ENCODE data around the gene SLC30A2. TPM values are rescaled to one million over a fixed set of nuclear protein-coding genes. Genes with fewer than 3 reads are reported as not detected.

SLC30A2 gene
- total RNA-seq, 3 donors from 2014 or later, result 0.16 to 1.3 (median 0.33) TPM

- intact Hi-C loops (cut with DNase I; ENCODE audit: low total_unique reads), result no loop called here
- no peak for TF ChIP-seq POLR2A (IDR thresholded peaks at IDR 0.05)
- TF ChIP-seq, protein P1, sequence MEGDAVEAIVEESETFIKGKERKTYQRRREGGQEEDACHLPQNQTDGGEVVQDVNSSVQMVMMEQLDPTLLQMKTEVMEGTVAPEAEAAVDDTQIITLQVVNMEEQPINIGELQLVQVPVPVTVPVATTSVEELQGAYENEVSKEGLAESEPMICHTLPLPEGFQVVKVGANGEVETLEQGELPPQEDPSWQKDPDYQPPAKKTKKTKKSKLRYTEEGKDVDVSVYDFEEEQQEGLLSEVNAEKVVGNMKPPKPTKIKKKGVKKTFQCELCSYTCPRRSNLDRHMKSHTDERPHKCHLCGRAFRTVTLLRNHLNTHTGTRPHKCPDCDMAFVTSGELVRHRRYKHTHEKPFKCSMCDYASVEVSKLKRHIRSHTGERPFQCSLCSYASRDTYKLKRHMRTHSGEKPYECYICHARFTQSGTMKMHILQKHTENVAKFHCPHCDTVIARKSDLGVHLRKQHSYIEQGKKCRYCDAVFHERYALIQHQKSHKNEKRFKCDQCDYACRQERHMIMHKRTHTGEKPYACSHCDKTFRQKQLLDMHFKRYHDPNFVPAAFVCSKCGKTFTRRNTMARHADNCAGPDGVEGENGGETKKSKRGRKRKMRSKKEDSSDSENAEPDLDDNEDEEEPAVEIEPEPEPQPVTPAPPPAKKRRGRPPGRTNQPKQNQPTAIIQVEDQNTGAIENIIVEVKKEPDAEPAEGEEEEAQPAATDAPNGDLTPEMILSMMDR (IDR thresholded peaks at IDR 0.05), result no peak
- TF ChIP-seq POLR2AphosphoS5 (IDR thresholded peaks at IDR 0.05), result no peak
- DNase-seq (ENCODE audit: low spot score in 2 of 2), result no peak
- H3K9me3 ChIP-seq, result no peaks in the 10 kb centered on the region
- no peak overlapping the region for H3K4me3 ChIP-seq
- H3K27ac ChIP-seq, result no peak overlapping the region
- H3K4me1 ChIP-seq, result no peaks in the 10 kb centered on the region
- no peaks in the 10 kb centered on the region for H3K27me3 ChIP-seq
- no peaks in the 10 kb centered on the region for H3K36me3 ChIP-seq
Measured at GRCh38 chr1:26027716-26028489, 18.0 kb downstream of the SLC30A2 start.

DNA sequence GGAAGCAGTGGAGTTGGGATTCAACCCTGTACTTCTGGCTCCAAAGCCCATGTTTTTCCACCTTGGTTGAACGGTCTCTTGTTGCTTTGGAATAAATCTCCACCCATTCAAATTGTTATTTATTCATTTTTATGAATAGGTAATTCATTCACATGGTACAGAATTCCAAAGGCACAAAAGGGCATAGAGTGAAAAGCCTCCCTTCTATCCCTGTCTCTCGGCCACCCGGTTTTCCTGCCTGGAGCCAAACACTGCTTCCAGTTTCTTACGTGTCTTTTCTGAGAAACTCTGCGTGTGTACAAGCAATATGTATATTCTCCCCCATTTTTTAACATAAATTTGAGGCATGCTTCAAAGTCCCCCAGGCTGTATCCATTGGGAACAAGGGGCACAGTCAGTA is 20.4 kb downstream of the SLC30A2 start:
- H3K4me1 ChIP-seq, result peaks cover 0 to 9% of the 10 kb centered on the region in 2 donors
- intact Hi-C loops (cut with DNase I; ENCODE audit: low total_unique reads), result no loop called here
- DNase-seq (ENCODE audit: low spot score in 2 of 2), result no peak
- H3K36me3 ChIP-seq, result no peaks in the 10 kb centered on the region
- H3K9me3 ChIP-seq, result no peaks in the 10 kb centered on the region
- H3K27me3 ChIP-seq, result no peaks in the 10 kb centered on the region
- no peak overlapping the region for H3K4me3 ChIP-seq
- TF ChIP-seq POLR2A (IDR thresholded peaks at IDR 0.05) (no peak), POLR2AphosphoS5 (IDR thresholded peaks at IDR 0.05) (no peak)
- TF ChIP-seq, protein P1 (IDR thresholded peaks at IDR 0.05), result no peak
- H3K27ac ChIP-seq, result no peak overlapping the region

GRCh38 chr1:26025060-26025459 is 20.9 kb downstream of the SLC30A2 start:
- no peak for TF ChIP-seq POLR2A (IDR thresholded peaks at IDR 0.05)
- TF ChIP-seq POLR2AphosphoS5 (IDR thresholded peaks at IDR 0.05), result no peak
- TF ChIP-seq, protein P1 (IDR thresholded peaks at IDR 0.05), result no peak
- intact Hi-C loops (cut with DNase I; ENCODE audit: low total_unique reads), result no loop called here

DNA sequence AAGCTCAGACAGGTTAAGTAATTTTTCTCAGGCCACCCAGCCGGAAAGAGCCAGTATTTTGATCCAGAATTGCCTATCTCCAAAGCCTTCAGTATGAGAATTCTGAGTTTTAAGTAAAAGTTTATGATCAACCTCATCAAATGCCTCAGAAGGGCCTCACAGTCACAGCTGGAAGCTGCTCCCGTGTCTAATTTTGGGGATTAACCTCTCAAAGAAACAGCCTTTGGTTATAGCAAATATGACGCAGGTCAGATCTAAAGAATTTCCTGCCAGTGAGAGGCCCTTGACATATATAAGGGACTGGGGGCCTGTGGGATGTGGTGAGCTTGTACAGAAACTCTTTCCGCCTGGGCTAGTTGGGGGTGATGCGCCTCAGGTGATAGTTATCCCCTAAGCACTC is 22.1 kb downstream of the SLC30A2 start:
- Histone ChIP-seq H3K27ac (no peak overlapping the region), H3K4me1 (peaks cover 0 to 9% of the 10 kb centered on the region in 2 donors), H3K9me3 (no peaks in the 10 kb centered on the region), H3K27me3 (no peaks in the 10 kb centered on the region), H3K36me3 (no peaks in the 10 kb centered on the region), H3K4me3 (no peak overlapping the region)
- DNase-seq (ENCODE audit: low spot score in 2 of 2), result no peak
- intact Hi-C loops (cut with DNase I; ENCODE audit: low total_unique reads), result no loop called here
- TF ChIP-seq, protein P1 (IDR thresholded peaks at IDR 0.05), result no peak
- no peak for TF ChIP-seq POLR2A (IDR thresholded peaks at IDR 0.05)

More at GRCh38 chr1:26025060-26025459, 20.9 kb downstream of the SLC30A2 start:
- Histone ChIP-seq H3K27me3 (no peaks in the 10 kb centered on the region), H3K27ac (no peak overlapping the region), H3K4me1 (peaks cover 0 to 9% of the 10 kb centered on the region in 2 donors), H3K36me3 (no peaks in the 10 kb centered on the region), H3K9me3 (no peaks in the 10 kb centered on the region), H3K4me3 (no peak overlapping the region)
- DNase-seq (ENCODE audit: low spot score in 2 of 2), result no peak

DNA sequence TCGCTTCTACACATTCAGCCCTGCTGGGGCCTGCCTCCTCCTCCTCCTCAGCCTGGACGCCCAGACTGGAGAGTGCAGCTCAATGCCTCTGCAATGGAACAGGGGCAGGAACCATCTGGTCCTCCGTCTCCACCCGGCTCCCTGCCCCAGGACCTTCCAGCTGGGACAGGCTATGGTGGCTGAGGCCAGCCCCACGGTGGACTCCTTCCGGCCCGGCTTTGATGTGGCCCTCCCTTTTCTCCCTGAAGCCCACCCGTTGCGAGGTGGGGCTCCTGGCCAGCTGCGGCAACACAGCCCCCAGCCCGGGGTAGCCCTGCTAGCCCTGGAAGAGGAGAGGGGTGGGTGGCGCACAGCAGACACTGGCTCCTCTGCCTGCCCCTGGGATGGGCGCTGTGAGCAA is 22.9 kb downstream of the SLC30A2 start:
- H3K27me3 ChIP-seq, result no peaks in the 10 kb centered on the region
- H3K4me3 ChIP-seq, result peak overlapping the region in 1 of 3 donors; percentile 62
- TF ChIP-seq, protein P1 (IDR thresholded peaks at IDR 0.05), result no peak
- TF ChIP-seq POLR2AphosphoS5 (IDR thresholded peaks at IDR 0.05) (no peak), POLR2A (IDR thresholded peaks at IDR 0.05) (no peak)
- no peak overlapping the region for H3K27ac ChIP-seq
- peaks cover 0 to 9% of the 10 kb centered on the region in 2 donors for H3K4me1 ChIP-seq
- DNase-seq (ENCODE audit: low spot score in 2 of 2), result no peak
- intact Hi-C loops (cut with DNase I; ENCODE audit: low total_unique reads), result no loop called here
- no peaks in the 10 kb centered on the region for H3K36me3 ChIP-seq
- no peaks in the 10 kb centered on the region for H3K9me3 ChIP-seq
